Activated T-helper 1 cell treated with anti-CD3 and anti-CD28 coated beads, Interleukin-12 subunit alpha, Interleukin-12 subunit beta, Interleukin-2, Interleukin-4 antibody, amounts not matched to agents 30 ng/mL and 10 ng/mL and 1 ng/mL, durations not matched to agents 14 hours and 24 hours and 36 hours (primary cell): Measurements from ENCODE around the gene CREB3L1. TPM values are rescaled to one million over a fixed set of nuclear protein-coding genes. Genes with fewer than 3 reads are reported as not detected.

Experiments used
- DNase-seq: peaks from one replicate; pipeline ENCODE4 v3.0.0; 2021; ENCODE audit warnings: low spot score
- H3K27ac Mint-ChIP-seq: one replicate; pipeline ENCODE4 v1.8.0; 2021; ENCODE audit warnings: mild to moderate bottlenecking, mixed read lengths
- H3K27me3 Mint-ChIP-seq: one replicate; pipeline ENCODE4 v1.8.0; 2022; ENCODE audit warnings: mild to moderate bottlenecking, moderate library complexity, mixed read lengths; ENCODE audit not compliant: insufficient read depth
- H3K36me3 Mint-ChIP-seq: one replicate; pipeline ENCODE4 v1.8.0; 2021; ENCODE audit warnings: low read depth, mixed read lengths
- H3K4me1 Mint-ChIP-seq: one replicate; pipeline ENCODE4 v1.8.0; 2021; ENCODE audit warnings: low read depth, mixed read lengths
- H3K4me3 Mint-ChIP-seq: one replicate; pipeline ENCODE4 v1.8.0; 2021; ENCODE audit warnings: mild to moderate bottlenecking, moderate library complexity, mixed read lengths
- H3K9me3 Mint-ChIP-seq: one replicate; pipeline ENCODE4 v1.8.0; 2021; ENCODE audit warnings: mixed read lengths
- intact Hi-C: fragments of 100-400 bp; cut with micrococcal nuclease; formaldehyde crosslinking; loops from one replicate; pipeline ENCODE4 v1.15.1; 2024
- total RNA-seq: library from RNA; stranded (reverse); gene quantifications from 2 replicates; pipeline ENCODE4 v1.2.3, GENCODE V29; 2022

The CREB3L1 gene
- total RNA-seq, 1 donor from 2014 or later, result 0.39 TPM

- no peaks in the 10 kb centered on the region for H3K9me3 Mint-ChIP-seq
- H3K36me3 Mint-ChIP-seq, result peaks cover 17% of the 10 kb centered on the region
- H3K27ac Mint-ChIP-seq, result peak overlapping the region; percentile 34
- H3K4me1 Mint-ChIP-seq, result peaks cover 18% of the 10 kb centered on the region
- H3K4me3 Mint-ChIP-seq, result no peak overlapping the region
- H3K27me3 Mint-ChIP-seq, result no peaks in the 10 kb centered on the region
- DNase-seq, result peak; percentile 61
- intact Hi-C loops, result loop anchor here (1.0 to 5.0 kb wide), 3 partner anchors 13 to 130 kb away; partner anchors contain the start of gene MDK
Measured at GRCh38 chr11:46367244-46367915, 89.9 kb downstream of the CREB3L1 start.

GRCh38 chr11:46367916-46368267 lies 90.4 kb downstream of the CREB3L1 start:
- Mint-ChIP-seq H3K4me3 (no peak overlapping the region), H3K27ac (no peak overlapping the region), H3K9me3 (no peaks in the 10 kb centered on the region), H3K27me3 (no peaks in the 10 kb centered on the region), H3K4me1 (peaks cover 13% of the 10 kb centered on the region), H3K36me3 (peaks cover 17% of the 10 kb centered on the region)
- intact Hi-C loops, result loop anchor here (1.0 to 5.0 kb wide), 3 partner anchors 13 to 131 kb away; partner anchors contain the start of gene MDK
- no peak for DNase-seq

- Mint-ChIP-seq H3K27ac (no peak overlapping the region), H3K36me3 (peaks cover 15% of the 10 kb centered on the region), H3K4me1 (peaks cover 12% of the 10 kb centered on the region), H3K4me3 (no peak overlapping the region), H3K27me3 (no peaks in the 10 kb centered on the region), H3K9me3 (no peaks in the 10 kb centered on the region)
- intact Hi-C loops, result loop anchor here (1.0 to 5.0 kb wide), 2 partner anchors 132 to 169 kb away; no protein-coding TSS in a partner anchor
- DNase-seq, result peak; percentile 37
Measured at GRCh38 chr11:46369458-46370152, 92.1 kb downstream of the CREB3L1 start.

GRCh38 chr11:46370253-46370652 lies 92.8 kb downstream of the CREB3L1 start:
- peaks cover 6% of the 10 kb centered on the region for H3K4me1 Mint-ChIP-seq
- peaks cover 19% of the 10 kb centered on the region for H3K36me3 Mint-ChIP-seq

More at GRCh38 chr11:46370253-46370652, 92.8 kb downstream of the CREB3L1 start:
- DNase-seq, result no peak
- intact Hi-C loops, result no loop called here
- no peaks in the 10 kb centered on the region for H3K27me3 Mint-ChIP-seq
- no peak overlapping the region for H3K4me3 Mint-ChIP-seq
- H3K27ac Mint-ChIP-seq, result no peak overlapping the region
- no peaks in the 10 kb centered on the region for H3K9me3 Mint-ChIP-seq

Other genes starting within 250 kb of the CREB3L1 start
- 32.9 and 42.0 TPM in 2 replicates for gene PHF21A, start 156.2 kb upstream of the CREB3L1 start, total RNA-seq
- 101 TPM in 2 replicates for gene DGKZ, start 69.8 kb downstream of the CREB3L1 start, total RNA-seq
- gene MDK, start 104.0 kb downstream of the CREB3L1 start, total RNA-seq, result 5.0 and 7.1 TPM in 2 replicates
- gene CHRM4, start 114.1 kb downstream of the CREB3L1 start, total RNA-seq, result 1.2 TPM in 2 replicates